Vagina (tissue), 2 donors: ENCODE results near the gene LY6G5C. TPM values are rescaled to one million over a fixed set of nuclear protein-coding genes. Genes with fewer than 3 reads are reported as not detected.
A peak's percentile ranks its signal among the peaks of the same experiment; 100 is the strongest.

Experiments
- DNase-seq, 2 donors: peaks; one replicate each; pipeline ENCODE4 v3.0.0-alpha.2; 2017; ENCODE audit errors: extremely low spot score in 2 of 2
- H3K27ac ChIP-seq: fragments of 200-600 bp; sonication (generic); one replicate; pipeline ENCODE4 v1.5.1; 2019
- H3K27me3 ChIP-seq: fragments of 200-600 bp; sonication (generic); one replicate; pipeline ENCODE4 v1.5.1; 2019
- H3K36me3 ChIP-seq, 2 donors: fragments of 200-600 bp; sonication (generic); one replicate each; pipeline ENCODE4 v1.5.1; 2017 to 2019
- H3K4me1 ChIP-seq: fragments of 200-600 bp; sonication (generic); one replicate; pipeline ENCODE4 v1.5.1; 2019
- H3K4me3 ChIP-seq, 2 donors: fragments of 200-600 bp; sonication (generic); 1 replicate in 1 of 2; 2 replicates in 1 of 2; pipeline ENCODE4 v1.5.1; 2016 to 2019
- H3K9me3 ChIP-seq: fragments of 200-600 bp; sonication (generic); one replicate; pipeline ENCODE4 v1.5.1; 2019
- CTCF ChIP-seq, 3 experiments: fragments of 450-650 bp in 2 of 3; fragments of 200-600 bp in 1 of 3; sonication (generic) in 1 of 3; IDR thresholded peaks; one replicate each; pipeline ENCODE4 v1.5.1; 2017 to 2019; ENCODE audit warnings: antibody characterized with exemption in 3 of 3, mild to moderate bottlenecking in 2 of 3, moderate library complexity in 2 of 3
- POLR2A ChIP-seq, 2 donors: fragments of 450-650 bp; IDR thresholded peaks; one replicate each; pipeline ENCODE4 v1.6.1; 2017; ENCODE audit warnings: antibody characterized with exemption in 2 of 2, mild to moderate bottlenecking in 2 of 2, moderate library complexity in 2 of 2
- POLR2AphosphoS5 ChIP-seq, 2 donors: sonication (generic); formaldehyde crosslinking; IDR thresholded peaks; one replicate each; pipeline ENCODE4 v1.9.0; 2017; ENCODE audit warnings: antibody characterized with exemption in 2 of 2, mild to moderate bottlenecking in 2 of 2, low read depth in 1 of 2; ENCODE audit not compliant: insufficient read depth in 1 of 2
- intact Hi-C: fragments of 100-400 bp; cut with DNase I; formaldehyde crosslinking; loops from one replicate; pipeline ENCODE4 v1.15.1; 2023
- total RNA-seq: library from RNA; depleted of rRNA; stranded (reverse); fragments of >200 nt; gene quantifications from one replicate; pipeline ENCODE4 v1.2.3, GENCODE V29; 2016

Gene LY6G5C
- total RNA-seq, 1 donor from 2014 or later = 1.7 TPM

DNA sequence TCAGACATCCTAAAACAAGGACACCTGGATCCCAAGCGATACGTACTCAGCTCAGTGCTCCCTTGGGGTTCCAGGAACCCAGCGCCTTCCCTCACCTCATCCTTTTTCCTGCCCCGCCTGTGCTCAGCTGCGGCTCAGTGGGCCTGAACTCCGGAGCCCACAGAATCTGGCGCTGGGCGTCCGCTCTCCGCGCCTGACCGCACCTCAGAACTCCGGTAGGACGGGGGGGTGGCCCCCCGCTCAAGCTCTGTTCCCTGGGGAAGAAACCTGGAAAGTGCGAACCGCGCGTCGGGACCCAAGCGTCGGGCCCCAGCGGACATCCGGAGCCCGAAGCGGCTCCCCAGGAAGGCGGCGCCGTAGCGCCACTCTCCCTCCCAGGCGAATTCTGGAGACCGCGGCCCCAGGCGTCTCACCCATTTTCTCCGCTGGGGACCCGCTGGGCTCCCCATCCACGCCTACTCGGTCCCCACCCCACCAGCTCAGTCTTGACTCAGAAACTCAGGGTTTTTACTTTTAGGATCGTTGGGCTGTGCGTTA is 336 bp upstream of the LY6G5C start:
- H3K27me3 ChIP-seq = no peaks in the 10 kb centered on the region
- TF ChIP-seq POLR2AphosphoS5 (IDR thresholded peaks at IDR 0.05; ENCODE audit: insufficient read depth in 1 of 2, low read depth in 1 of 2) (peak; percentile 4 to 59), POLR2A (IDR thresholded peaks at IDR 0.05) (no peak), CTCF (IDR thresholded peaks at IDR 0.05) (peak in 1 of 3 experiments; percentile 12)
- intact Hi-C loops = loop anchor here (5.0 to 10.0 kb wide), 2 partner anchors 54 to 151 kb away; partner anchors contain the start of gene CLIC1

DNA sequence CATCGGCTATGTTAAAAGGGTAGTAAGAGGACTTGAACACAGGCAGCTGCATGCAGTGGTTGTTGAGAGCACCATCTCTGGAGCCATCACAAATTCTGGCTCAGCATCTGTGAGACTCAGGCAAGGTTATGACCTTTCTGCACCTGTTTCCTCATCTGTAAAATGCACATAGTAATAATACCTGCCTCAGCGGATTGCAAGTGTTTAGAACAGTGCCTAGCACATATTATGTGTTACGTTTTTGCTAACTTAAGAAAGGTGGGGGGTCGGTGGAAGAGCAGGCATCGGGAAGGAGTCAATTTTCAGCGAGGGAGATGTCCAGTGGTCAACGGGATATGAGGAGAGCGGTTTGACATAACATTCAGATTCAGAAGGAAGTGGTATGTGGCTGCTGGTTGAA is 2.9 kb downstream of the LY6G5C start:
- no peaks in the 10 kb centered on the region for H3K9me3 ChIP-seq
- intact Hi-C loops = loop anchor here (10.0 kb wide), 1 partner anchor 277 kb away; the partner anchor contains the start of genes NELFE and SKIC2
- H3K4me1 ChIP-seq = peaks cover 19% of the 10 kb centered on the region
- no peak for TF ChIP-seq POLR2AphosphoS5 (IDR thresholded peaks at IDR 0.05; ENCODE audit: insufficient read depth in 1 of 2, low read depth in 1 of 2)
- no peak for TF ChIP-seq POLR2A (IDR thresholded peaks at IDR 0.05)
- TF ChIP-seq CTCF (IDR thresholded peaks at IDR 0.05) = no peak
- H3K4me3 ChIP-seq = no peak overlapping the region
- peaks cover 0 to 5% of the 10 kb centered on the region in 2 donors for H3K36me3 ChIP-seq
- DNase-seq = no peak
- H3K27me3 ChIP-seq = no peaks in the 10 kb centered on the region
- H3K27ac ChIP-seq = no peak overlapping the region

More for the DNA sequence above, 336 bp upstream of the LY6G5C start:
- Histone ChIP-seq H3K4me1 (peaks cover 25% of the 10 kb centered on the region), H3K36me3 (no peaks in the 10 kb centered on the region), H3K27ac (peak overlapping the region; percentile 92), H3K4me3 (peak overlapping the region; percentile 55 to 59), H3K9me3 (no peaks in the 10 kb centered on the region)
- no peak for DNase-seq

- Histone ChIP-seq H3K27ac (no peak overlapping the region), H3K4me1 (peaks cover 15% of the 10 kb centered on the region), H3K9me3 (no peaks in the 10 kb centered on the region), H3K36me3 (peaks cover 3 to 16% of the 10 kb centered on the region in 2 donors), H3K4me3 (no peak overlapping the region), H3K27me3 (no peaks in the 10 kb centered on the region)
- TF ChIP-seq CTCF (IDR thresholded peaks at IDR 0.05) = no peak
- no peak for TF ChIP-seq POLR2A (IDR thresholded peaks at IDR 0.05)
- TF ChIP-seq POLR2AphosphoS5 (IDR thresholded peaks at IDR 0.05; ENCODE audit: insufficient read depth in 1 of 2, low read depth in 1 of 2) = no peak
- intact Hi-C loops = loop anchor here (10.0 kb wide), 1 partner anchor 278 kb away; the partner anchor contains the start of genes NELFE and SKIC2
- no peak for DNase-seq
Measured at GRCh38 chr6:31676904-31677303, 4.0 kb downstream of the LY6G5C start.

GRCh38 chr6:31676322-31676903 is 4.5 kb downstream of the LY6G5C start:
- intact Hi-C loops = loop anchor here (10.0 kb wide), 1 partner anchor 278 kb away; the partner anchor contains the start of genes NELFE and SKIC2
- H3K36me3 ChIP-seq = peaks cover 3 to 20% of the 10 kb centered on the region in 2 donors
- no peak for TF ChIP-seq POLR2AphosphoS5 (IDR thresholded peaks at IDR 0.05; ENCODE audit: insufficient read depth in 1 of 2, low read depth in 1 of 2)
- no peak for TF ChIP-seq CTCF (IDR thresholded peaks at IDR 0.05)
- TF ChIP-seq POLR2A (IDR thresholded peaks at IDR 0.05) = no peak

GRCh38 chr6:31669676-31670075 is 11.2 kb downstream of the LY6G5C start, which contains the start of gene LY6G5B:
Gene LY6G5B (plus strand): TSS chr6:31669976. CDS start chr6:31670951, 975 bp downstream.
- Histone ChIP-seq H3K4me3 (no peak within 1 kb of the TSS), H3K27ac (no peak within 1 kb of the TSS), H3K27me3 (no peaks in the 10 kb centered on the region), H3K36me3 (peaks cover 3 to 67% of the 10 kb centered on the region in 2 donors), H3K4me1 (peaks cover 24% of the 10 kb centered on the region), H3K9me3 (no peaks in the 10 kb centered on the region)
- intact Hi-C loops = loop anchor here (2.0 to 10.0 kb wide), 2 partner anchors 31 to 285 kb away; partner anchors contain the start of genes NELFE and SKIC2
- DNase-seq = no peak
- TF ChIP-seq POLR2A (IDR thresholded peaks at IDR 0.05) = no peak
- TF ChIP-seq CTCF (IDR thresholded peaks at IDR 0.05) = no peak
- no peak for TF ChIP-seq POLR2AphosphoS5 (IDR thresholded peaks at IDR 0.05; ENCODE audit: insufficient read depth in 1 of 2, low read depth in 1 of 2)

More at GRCh38 chr6:31676322-31676903, 4.5 kb downstream of the LY6G5C start:
- no peak overlapping the region for H3K27ac ChIP-seq
- no peak for DNase-seq
- H3K4me3 ChIP-seq = no peak overlapping the region
- no peaks in the 10 kb centered on the region for H3K9me3 ChIP-seq
- H3K27me3 ChIP-seq = no peaks in the 10 kb centered on the region
- peaks cover 11% of the 10 kb centered on the region for H3K4me1 ChIP-seq
